SK-N-SH (cell line): ENCODE results near the gene BRME1. TPM values are rescaled to one million over a fixed set of nuclear protein-coding genes. Genes with fewer than 3 reads are reported as not detected.
A peak's percentile ranks its signal among the peaks of the same experiment; 100 is the strongest.

Experiments
- CTCF ChIA-PET: fragments of 300-600, 350-600 bp; formaldehyde crosslinking; extraction: SDS; loops from one replicate; lab custom pipeline; 2021; lab: Yijun Ruan, JAX
- POLR2A ChIA-PET: fragments of 350-600 bp; sonication (Branson Sonifier 250); formaldehyde crosslinking; extraction: SDS; loops from one replicate; lab custom pipeline; 2020; ENCODE audit warnings: antibody characterized with exemption, inconsistent platforms; lab: Yijun Ruan, JAX
- DNase-seq: peaks from one replicate; pipeline ENCODE4 v3.0.0; 2012
- H2AFZ ChIP-seq: fragments of 200-600 bp; sonication (generic); 2 replicates; pipeline ENCODE4 v1.8.1; 2016; ENCODE audit warnings: antibody characterized with exemption, mild to moderate bottlenecking, low read depth
- H3F3A ChIP-seq: fragments of 200-600 bp; sonication (generic); replicated peaks from 2 replicates; pipeline ENCODE3; 2016; ENCODE audit warnings: antibody characterized with exemption, mild to moderate bottlenecking; ENCODE audit not compliant: insufficient read depth
- H3K27ac ChIP-seq, 2 experiments: fragments of 200-500 bp in 1 of 2; fragments of 200-600 bp in 1 of 2; sonication (Bioruptor generic) in 1 of 2; sonication (generic), shearing (Covaris generic) in 1 of 2; 2 replicates each; pipeline versions ENCODE4 v1.5.1 to v1.6.1; 2014 to 2016; ENCODE audit warnings: low read depth in 2 of 2, inconsistent platforms in 1 of 2, low read length in 1 of 2, mild to moderate bottlenecking in 1 of 2, mixed read lengths in 1 of 2
- H3K27me3 ChIP-seq: fragments of 200-600 bp; sonication (generic), shearing (Covaris generic); 2 replicates; pipeline ENCODE4 v1.6.1; 2016; ENCODE audit warnings: mixed run types; ENCODE audit not compliant: insufficient read depth
- H3K36me3 ChIP-seq, 2 experiments: fragments of 200-500 bp in 1 of 2; fragments of 200-600 bp in 1 of 2; sonication (Bioruptor generic) in 1 of 2; sonication (generic) in 1 of 2; replicated peaks in 1 of 2; 2 replicates each; pipeline versions ENCODE3 to v1.5.1; 2014 to 2016; ENCODE audit warnings: low read length in 1 of 2, mild to moderate bottlenecking in 1 of 2; ENCODE audit not compliant: insufficient read depth in 2 of 2, control insufficient read depth in 1 of 2
- H3K4me1 ChIP-seq, 2 experiments: fragments of 200-500 bp in 1 of 2; fragments of 200-600 bp in 1 of 2; sonication (Bioruptor generic) in 1 of 2; sonication (generic), shearing (Covaris generic) in 1 of 2; 2 replicates each; pipeline versions ENCODE4 v1.5.1 to v1.6.1; 2014 to 2016; ENCODE audit warnings: low read depth in 1 of 2, low read length in 1 of 2, mixed run types in 1 of 2; ENCODE audit not compliant: insufficient read depth in 2 of 2, control insufficient read depth in 1 of 2
- H3K4me2 ChIP-seq: fragments of 200-600 bp; sonication (generic), shearing (Covaris generic); 2 replicates; pipeline ENCODE4 v1.6.1; 2017; ENCODE audit warnings: mixed run types
- H3K4me3 ChIP-seq, 2 experiments: fragments of 200-500 bp in 1 of 2; fragments of 200-600 bp in 1 of 2; sonication (Bioruptor generic) in 1 of 2; sonication (generic), shearing (Covaris generic) in 1 of 2; 2 replicates each; pipeline versions ENCODE4 v1.5.1 to v1.8.1; 2014 to 2016; ENCODE audit warnings: low read depth in 2 of 2, inconsistent platforms in 1 of 2, low read length in 1 of 2, mild to moderate bottlenecking in 1 of 2, mixed read lengths in 1 of 2, moderate library complexity in 1 of 2
- H3K79me2 ChIP-seq: fragments of 200-600 bp; sonication (generic); 2 replicates; pipeline ENCODE4 v1.8.1; 2017; ENCODE audit warnings: mild to moderate bottlenecking; ENCODE audit not compliant: insufficient read depth
- H3K9ac ChIP-seq: fragments of 200-600 bp; sonication (generic); 2 replicates; pipeline ENCODE4 v1.6.1; 2017; ENCODE audit warnings: mixed run types
- H3K9me2 ChIP-seq: fragments of 200-600 bp; sonication (generic); 2 replicates; pipeline ENCODE4 v1.6.1; 2017; ENCODE audit warnings: mixed run types
- H3K9me3 ChIP-seq: fragments of 200-600 bp; sonication (generic); 2 replicates; pipeline ENCODE4 v1.6.1; 2017; ENCODE audit warnings: mixed run types, mild to moderate bottlenecking, moderate library complexity
- H4K20me1 ChIP-seq: fragments of 200-600 bp; sonication (generic); 2 replicates; pipeline ENCODE4 v1.6.1; 2017; ENCODE audit warnings: mild to moderate bottlenecking, mixed run types; ENCODE audit not compliant: insufficient read depth
- FOSL2 ChIP-seq: IDR thresholded peaks from 2 replicates; pipeline ENCODE4 v1.4.0; 2012; ENCODE audit warnings: low read depth, mild to moderate bottlenecking, moderate library complexity, borderline replicate concordance
- GABPA ChIP-seq: IDR thresholded peaks from 2 replicates; pipeline ENCODE4 v1.4.0; 2012; ENCODE audit warnings: low read depth, mild to moderate bottlenecking
- MAX ChIP-seq: IDR thresholded peaks from 2 replicates; pipeline ENCODE4 v1.4.0; 2012; ENCODE audit warnings: low read depth
- MEF2A ChIP-seq: IDR thresholded peaks from 2 replicates; pipeline ENCODE4 v1.4.0; 2012; ENCODE audit warnings: low read depth, borderline replicate concordance
- NFIC ChIP-seq: IDR thresholded peaks from 2 replicates; pipeline ENCODE4 v1.4.0; 2012; ENCODE audit warnings: borderline replicate concordance
- SIN3A ChIP-seq: IDR thresholded peaks from 2 replicates; pipeline ENCODE4 v1.6.1; 2012; ENCODE audit warnings: low read depth, mild to moderate bottlenecking, low read length, moderate library complexity, borderline replicate concordance
- TAF1 ChIP-seq: IDR thresholded peaks from 2 replicates; pipeline ENCODE4 v1.6.1; 2012; ENCODE audit warnings: low read depth, mild to moderate bottlenecking, low read length, moderate library complexity, borderline replicate concordance
- USF1 ChIP-seq: IDR thresholded peaks from 2 replicates; pipeline ENCODE4 v1.4.0; 2012; ENCODE audit warnings: low read depth, borderline replicate concordance
- USF2 ChIP-seq: fragments of 150-350 bp; IDR thresholded peaks from 2 replicates; pipeline ENCODE4 v1.6.1; 2017; ENCODE audit warnings: antibody characterized with exemption, low read length, low read depth, borderline replicate concordance
- YY1 ChIP-seq: IDR thresholded peaks from 2 replicates; pipeline ENCODE4 v1.4.0; 2012; ENCODE audit warnings: low read depth, mild to moderate bottlenecking
- WGBS: methylation state at CpG from one replicate; pipeline ENCODE4 v1.1.6; 2017; ENCODE audit warnings: low lambda C conversion rate; 5-methylcytosine and 5-hydroxymethylcytosine counted together
- polyA plus RNA-seq, 3 experiments: library from polyadenylated mRNA; depleted of rRNA; stranded (reverse); fragments of >200 nt; gene quantifications; 2 replicates each; pipeline ENCODE4 v1.2.3, GENCODE V29; 2012
- TF ChIP-seq, protein P1 (sequence below): IDR thresholded peaks from 2 replicates; pipeline ENCODE4; 2012
- TF ChIP-seq, protein P2 (sequence below): IDR thresholded peaks from 2 replicates; pipeline ENCODE4 v1.4.0; 2012; ENCODE audit warnings: low read depth, borderline replicate concordance
- TF ChIP-seq, protein P3 (sequence below): IDR thresholded peaks from 2 replicates; pipeline ENCODE4 v1.6.1; 2012; ENCODE audit warnings: mild to moderate bottlenecking, low read depth, low read length, moderate library complexity

Gene BRME1
- polyA plus RNA-seq, 1 of the 3 experiments (the other 2 are of a cell fraction): 1.5 TPM

DNA sequence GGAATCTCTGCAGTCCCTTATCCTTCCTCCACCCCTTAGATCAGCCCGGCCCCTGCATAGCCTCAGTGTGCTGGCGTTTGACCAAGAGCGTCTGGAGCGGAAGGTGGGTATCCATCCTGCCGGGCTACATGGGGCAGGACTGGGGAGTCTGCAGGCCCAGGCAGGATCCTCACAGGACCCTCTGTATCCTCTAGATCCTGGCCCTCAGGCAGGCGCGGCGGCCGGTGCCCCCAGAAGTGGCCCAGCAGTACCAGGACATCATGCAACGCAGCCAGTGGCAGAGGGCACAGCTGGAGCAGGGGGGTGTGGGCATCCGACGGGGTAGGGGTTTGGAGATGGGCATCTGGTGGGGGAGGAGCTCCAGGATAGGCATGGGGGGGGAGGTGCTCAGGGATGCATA lies 23.4 kb upstream of the BRME1 start:
- 89% methylated on average over 12 of the region's 12 CpGs for WGBS

DNA sequence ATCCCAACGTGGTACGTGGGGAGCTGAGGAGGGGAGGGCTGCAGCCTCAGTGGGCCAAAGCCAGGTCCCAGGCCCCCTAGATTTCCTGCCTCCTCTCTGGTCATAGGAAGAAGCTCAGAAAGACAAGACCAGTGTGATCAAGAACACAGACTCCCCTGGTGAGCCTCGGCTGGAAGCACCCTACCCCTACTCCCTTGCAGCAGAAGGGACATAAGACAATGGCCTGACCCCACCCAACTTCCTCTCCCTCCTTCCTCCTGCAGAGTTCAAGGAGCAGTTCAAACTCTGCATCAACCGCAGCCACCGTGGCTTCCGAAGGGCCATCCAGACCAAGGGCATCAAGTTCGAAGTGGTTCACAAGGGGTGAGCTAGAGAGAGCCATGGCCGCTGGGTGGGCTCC lies 20.8 kb upstream of the BRME1 start:
- Histone ChIP-seq H4K20me1 (no peaks in the 10 kb centered on the region), H3K79me2 (no peaks in the 10 kb centered on the region), H3K4me2 (no peak overlapping the region), H3K27ac (no peak overlapping the region), H3K9ac (no peak overlapping the region), H3K4me1 (peaks cover 0 to 7% of the 10 kb centered on the region in 2 experiments; a peak in 1 of 4 replicates), H3K4me3 (no peak overlapping the region), H3K9me2 (no peaks in the 10 kb centered on the region), H3F3A (no peaks in the 10 kb centered on the region), H3K27me3 (no peaks in the 10 kb centered on the region), H2AFZ (no peak overlapping the region), H3K36me3 (peaks cover 2% of the 10 kb centered on the region in 2 experiments), H3K9me3 (no peaks in the 10 kb centered on the region)
- no peak for DNase-seq
- ChIA-PET CTCF (no interaction called here), POLR2A (interaction anchor here (0.7 kb wide), 1 partner anchor 12 kb away, joined by 3 read pairs; no protein-coding TSS in a partner anchor)
- 97% methylated on average over 3 of the region's 8 CpGs for WGBS
- TF ChIP-seq NFIC (no peak), FOSL2 (no peak), USF1 (no peak), MEF2A (no peak), MAX (no peak), YY1 (no peak), TAF1 (no peak), USF2 (no peak), SIN3A (no peak), GABPA (no peak)
- TF ChIP-seq, protein P1, sequence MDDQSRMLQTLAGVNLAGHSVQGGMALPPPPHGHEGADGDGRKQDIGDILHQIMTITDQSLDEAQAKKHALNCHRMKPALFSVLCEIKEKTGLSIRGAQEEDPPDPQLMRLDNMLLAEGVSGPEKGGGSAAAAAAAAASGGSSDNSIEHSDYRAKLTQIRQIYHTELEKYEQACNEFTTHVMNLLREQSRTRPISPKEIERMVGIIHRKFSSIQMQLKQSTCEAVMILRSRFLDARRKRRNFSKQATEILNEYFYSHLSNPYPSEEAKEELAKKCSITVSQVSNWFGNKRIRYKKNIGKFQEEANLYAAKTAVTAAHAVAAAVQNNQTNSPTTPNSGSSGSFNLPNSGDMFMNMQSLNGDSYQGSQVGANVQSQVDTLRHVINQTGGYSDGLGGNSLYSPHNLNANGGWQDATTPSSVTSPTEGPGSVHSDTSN: no peak
- TF ChIP-seq, protein P2, sequence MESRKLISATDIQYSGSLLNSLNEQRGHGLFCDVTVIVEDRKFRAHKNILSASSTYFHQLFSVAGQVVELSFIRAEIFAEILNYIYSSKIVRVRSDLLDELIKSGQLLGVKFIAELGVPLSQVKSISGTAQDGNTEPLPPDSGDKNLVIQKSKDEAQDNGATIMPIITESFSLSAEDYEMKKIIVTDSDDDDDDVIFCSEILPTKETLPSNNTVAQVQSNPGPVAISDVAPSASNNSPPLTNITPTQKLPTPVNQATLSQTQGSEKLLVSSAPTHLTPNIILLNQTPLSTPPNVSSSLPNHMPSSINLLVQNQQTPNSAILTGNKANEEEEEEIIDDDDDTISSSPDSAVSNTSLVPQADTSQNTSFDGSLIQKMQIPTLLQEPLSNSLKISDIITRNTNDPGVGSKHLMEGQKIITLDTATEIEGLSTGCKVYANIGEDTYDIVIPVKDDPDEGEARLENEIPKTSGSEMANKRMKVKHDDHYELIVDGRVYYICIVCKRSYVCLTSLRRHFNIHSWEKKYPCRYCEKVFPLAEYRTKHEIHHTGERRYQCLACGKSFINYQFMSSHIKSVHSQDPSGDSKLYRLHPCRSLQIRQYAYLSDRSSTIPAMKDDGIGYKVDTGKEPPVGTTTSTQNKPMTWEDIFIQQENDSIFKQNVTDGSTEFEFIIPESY: no peak

More for the DNA sequence above, 23.4 kb upstream of the BRME1 start:
- Histone ChIP-seq H3F3A (no peaks in the 10 kb centered on the region), H3K9me2 (no peaks in the 10 kb centered on the region), H3K9ac (no peak overlapping the region), H3K4me3 (no peak overlapping the region), H3K79me2 (no peaks in the 10 kb centered on the region), H3K9me3 (no peaks in the 10 kb centered on the region), H2AFZ (no peak overlapping the region), H3K4me1 (peaks cover 0 to 7% of the 10 kb centered on the region in 2 experiments; a peak in 1 of 4 replicates), H4K20me1 (no peaks in the 10 kb centered on the region), H3K36me3 (peaks cover 0 to 2% of the 10 kb centered on the region in 2 experiments), H3K27me3 (no peaks in the 10 kb centered on the region), H3K27ac (peak overlapping the region in 1 of 2 experiments; percentile 8; a peak in 1 of 4 replicates), H3K4me2 (no peak overlapping the region)
- DNase-seq: peak; percentile 76
- TF ChIP-seq, protein P3, sequence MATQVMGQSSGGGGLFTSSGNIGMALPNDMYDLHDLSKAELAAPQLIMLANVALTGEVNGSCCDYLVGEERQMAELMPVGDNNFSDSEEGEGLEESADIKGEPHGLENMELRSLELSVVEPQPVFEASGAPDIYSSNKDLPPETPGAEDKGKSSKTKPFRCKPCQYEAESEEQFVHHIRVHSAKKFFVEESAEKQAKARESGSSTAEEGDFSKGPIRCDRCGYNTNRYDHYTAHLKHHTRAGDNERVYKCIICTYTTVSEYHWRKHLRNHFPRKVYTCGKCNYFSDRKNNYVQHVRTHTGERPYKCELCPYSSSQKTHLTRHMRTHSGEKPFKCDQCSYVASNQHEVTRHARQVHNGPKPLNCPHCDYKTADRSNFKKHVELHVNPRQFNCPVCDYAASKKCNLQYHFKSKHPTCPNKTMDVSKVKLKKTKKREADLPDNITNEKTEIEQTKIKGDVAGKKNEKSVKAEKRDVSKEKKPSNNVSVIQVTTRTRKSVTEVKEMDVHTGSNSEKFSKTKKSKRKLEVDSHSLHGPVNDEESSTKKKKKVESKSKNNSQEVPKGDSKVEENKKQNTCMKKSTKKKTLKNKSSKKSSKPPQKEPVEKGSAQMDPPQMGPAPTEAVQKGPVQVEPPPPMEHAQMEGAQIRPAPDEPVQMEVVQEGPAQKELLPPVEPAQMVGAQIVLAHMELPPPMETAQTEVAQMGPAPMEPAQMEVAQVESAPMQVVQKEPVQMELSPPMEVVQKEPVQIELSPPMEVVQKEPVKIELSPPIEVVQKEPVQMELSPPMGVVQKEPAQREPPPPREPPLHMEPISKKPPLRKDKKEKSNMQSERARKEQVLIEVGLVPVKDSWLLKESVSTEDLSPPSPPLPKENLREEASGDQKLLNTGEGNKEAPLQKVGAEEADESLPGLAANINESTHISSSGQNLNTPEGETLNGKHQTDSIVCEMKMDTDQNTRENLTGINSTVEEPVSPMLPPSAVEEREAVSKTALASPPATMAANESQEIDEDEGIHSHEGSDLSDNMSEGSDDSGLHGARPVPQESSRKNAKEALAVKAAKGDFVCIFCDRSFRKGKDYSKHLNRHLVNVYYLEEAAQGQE: no peak
- POLR2A ChIA-PET: interaction anchor here (0.6 to 1.2 kb wide), 3 partner anchors 9 to 102 kb away, joined by 3 to 4 read pairs (median 4); partner anchors contain the start of genes DCAF15, IL27RA and PODNL1
- CTCF ChIA-PET: interaction anchor here (0.9 to 1.2 kb wide), 3 partner anchors 9 to 119 kb away, joined by 3 read pairs; partner anchors contain the start of gene PODNL1
